H1 (cell line): ENCODE data around the gene LY6G5C. TPM values are rescaled to one million over a fixed set of nuclear protein-coding genes. Genes with fewer than 3 reads are reported as not detected.

Experiments
- CTCF ChIA-PET: fragments of 300-600 bp; sonication (Branson Sonifier 250); formaldehyde crosslinking; loops from one replicate; lab custom pipeline; 2021; ENCODE audit not compliant: partially characterized antibody; lab: Charles Lee
- POLR2A ChIA-PET: fragments of 300-600 bp; sonication (Branson Sonifier 250); formaldehyde crosslinking; loops from one replicate; lab custom pipeline; 2021; ENCODE audit warnings: inconsistent platforms; ENCODE audit not compliant: partially characterized antibody; lab: Charles Lee
- DNase-seq, 2 experiments: peaks; one replicate each; pipeline versions ENCODE4 v3.0.0 to v3.0.0-alpha.2; 2010 to 2022; ENCODE audit warnings: low spot score in 2 of 2, low read depth in 1 of 2, mixed read lengths in 1 of 2
- FAIRE-seq: peaks from 2 replicates; lab custom pipeline; 2011; peaks lifted over from hg19 to GRCh38; lab: Jason Lieb, UNC
- H2AFZ ChIP-seq: 2 replicates; pipeline ENCODE4 v1.8.1; 2012; ENCODE audit warnings: low read length, inconsistent platforms
- H2AK5ac ChIP-seq: 2 replicates; pipeline ENCODE4 v1.6.1; 2013; ENCODE audit warnings: low read depth, low read length
- H2BK120ac ChIP-seq: replicated peaks from 2 replicates; pipeline ENCODE3; 2013; ENCODE audit warnings: low read depth, low read length, inconsistent platforms
- H2BK12ac ChIP-seq: 2 replicates; pipeline ENCODE4 v1.6.1; 2013; ENCODE audit warnings: low read depth, low read length
- H2BK15ac ChIP-seq: 2 replicates; pipeline ENCODE4 v1.6.1; 2013; ENCODE audit warnings: low read length
- H2BK20ac ChIP-seq: 2 replicates; pipeline ENCODE4 v1.6.1; 2013; ENCODE audit warnings: low read length
- H2BK5ac ChIP-seq: 2 replicates; pipeline ENCODE4 v1.6.1; 2013; ENCODE audit warnings: low read depth, low read length
- H3K14ac ChIP-seq: 2 replicates; pipeline ENCODE4 v1.6.1; 2013; ENCODE audit warnings: inconsistent platforms; ENCODE audit not compliant: insufficient read length
- H3K18ac ChIP-seq: 2 replicates; pipeline ENCODE4 v1.6.1; 2013; ENCODE audit warnings: low read length; ENCODE audit errors: extremely low read depth
- H3K23ac ChIP-seq: 2 replicates; pipeline ENCODE4 v1.6.1; 2013; ENCODE audit warnings: inconsistent platforms; ENCODE audit not compliant: insufficient read length
- H3K23me2 ChIP-seq: 2 replicates; pipeline ENCODE4 v1.6.1; 2013; ENCODE audit warnings: low read depth, low read length
- H3K27ac ChIP-seq: 2 replicates; pipeline ENCODE4 v1.6.1; 2011; ENCODE audit warnings: low read depth, low read length, inconsistent platforms
- H3K27me3 ChIP-seq, 4 experiments: replicated peaks in 1 of 4; 1 replicate in 1 of 4; 2 replicates in 3 of 4; pipeline versions ENCODE4 v1.6.1 to v1.8.1; 2011 to 2013; ENCODE audit warnings: low read length in 3 of 4, mild to moderate bottlenecking in 3 of 4, inconsistent platforms in 2 of 4, mixed read lengths in 2 of 4, moderate library complexity in 1 of 4; ENCODE audit not compliant: control insufficient read depth in 3 of 4, insufficient read depth in 3 of 4; ENCODE audit errors: extremely low read depth in 1 of 4
- H3K36me3 ChIP-seq, 4 experiments: 2 replicates each; pipeline versions ENCODE4 v1.6.1 to v1.8.1; 2011 to 2013; ENCODE audit warnings: mild to moderate bottlenecking in 4 of 4, low read length in 3 of 4, moderate library complexity in 2 of 4, control low read depth in 1 of 4, inconsistent platforms in 1 of 4; ENCODE audit not compliant: insufficient read depth in 4 of 4, control insufficient read depth in 2 of 4
- H3K4ac ChIP-seq: replicated peaks from 2 replicates; pipeline ENCODE3; 2013; ENCODE audit warnings: low read length, low read depth, mixed read lengths, inconsistent platforms; ENCODE audit not compliant: insufficient read length
- H3K4me1 ChIP-seq, 4 experiments: replicated peaks in 1 of 4; 1 replicate in 1 of 4; 2 replicates in 3 of 4; pipeline versions ENCODE4 v1.6.1 to v1.8.1; 2011 to 2013; ENCODE audit warnings: low read length in 3 of 4, inconsistent platforms in 2 of 4, mixed read lengths in 1 of 4; ENCODE audit not compliant: insufficient read depth in 4 of 4, control insufficient read depth in 3 of 4
- H3K4me2 ChIP-seq, 2 experiments: 2 replicates each; pipeline versions ENCODE4 v1.6.1 to v1.8.1; 2011 to 2013; ENCODE audit warnings: low read depth in 2 of 2, low read length in 2 of 2, control low read depth in 1 of 2, inconsistent platforms in 1 of 2, mild to moderate bottlenecking in 1 of 2; ENCODE audit not compliant: insufficient read depth in 1 of 2
- H3K4me3 ChIP-seq, 4 experiments: fragments of 200-600, 300-600 bp in 1 of 4; sonication (generic), shearing (Covaris generic), sonication (Bioruptor Twin) in 1 of 4; 2 replicates each; pipeline versions ENCODE4 v1.5.1 to v1.8.1; 2011 to 2016; ENCODE audit warnings: low read length in 4 of 4, low read depth in 3 of 4, control low read depth in 2 of 4, inconsistent platforms in 2 of 4, mild to moderate bottlenecking in 2 of 4, mixed read lengths in 1 of 4, moderate library complexity in 1 of 4; ENCODE audit not compliant: insufficient read depth in 2 of 4; ENCODE audit errors: extremely low read depth in 1 of 4
- H3K56ac ChIP-seq: replicated peaks from 2 replicates; pipeline ENCODE3; 2013; ENCODE audit warnings: low read depth, mild to moderate bottlenecking, mixed read lengths, low read length, inconsistent platforms; ENCODE audit not compliant: insufficient read length
- H3K79me1 ChIP-seq: 2 replicates; pipeline ENCODE4 v1.6.1; 2013; ENCODE audit warnings: low read depth, low read length, control low read depth
- H3K79me2 ChIP-seq, 2 experiments: 2 replicates each; pipeline versions ENCODE4 v1.6.1 to v1.8.1; 2012 to 2013; ENCODE audit warnings: low read length in 2 of 2, mild to moderate bottlenecking in 2 of 2, inconsistent platforms in 1 of 2; ENCODE audit not compliant: insufficient read depth in 2 of 2, control insufficient read depth in 1 of 2
- H3K9ac ChIP-seq, 4 experiments: replicated peaks in 1 of 4; 1 replicate in 1 of 4; 2 replicates in 3 of 4; pipeline versions ENCODE4 v1.6.1 to v1.8.1; 2011 to 2013; ENCODE audit warnings: low read depth in 3 of 4, low read length in 3 of 4, control low read depth in 2 of 4, mild to moderate bottlenecking in 2 of 4, moderate library complexity in 2 of 4, inconsistent platforms in 1 of 4; ENCODE audit errors: extremely low read depth in 1 of 4
- H3K9me3 ChIP-seq, 2 experiments: 2 replicates each; pipeline versions ENCODE4 v1.6.1 to v1.8.1; 2012 to 2013; ENCODE audit warnings: mild to moderate bottlenecking in 2 of 2, moderate library complexity in 2 of 2, control low read depth in 1 of 2, inconsistent platforms in 1 of 2, low read depth in 1 of 2, low read length in 1 of 2, mixed read lengths in 1 of 2; ENCODE audit not compliant: insufficient read depth in 2 of 2
- H4K20me1 ChIP-seq, 2 experiments: replicated peaks in 1 of 2; 2 replicates each; pipeline versions ENCODE3 to v1.8.1; 2011 to 2013; ENCODE audit warnings: inconsistent platforms in 2 of 2, low read length in 2 of 2, mild to moderate bottlenecking in 1 of 2; ENCODE audit not compliant: insufficient read depth in 2 of 2, control insufficient read depth in 1 of 2
- H4K5ac ChIP-seq: 2 replicates; pipeline ENCODE4 v1.6.1; 2013; ENCODE audit warnings: low read length, low read depth, mixed read lengths, inconsistent platforms; ENCODE audit not compliant: insufficient read length
- H4K8ac ChIP-seq: 2 replicates; pipeline ENCODE4 v1.8.0; 2013; ENCODE audit warnings: mild to moderate bottlenecking, moderate library complexity, low read length, inconsistent platforms; ENCODE audit not compliant: insufficient read depth; ENCODE audit errors: extremely low read depth
- H4K91ac ChIP-seq: replicated peaks from 2 replicates; pipeline ENCODE3; 2013; ENCODE audit warnings: low read length, mixed read lengths, inconsistent platforms; ENCODE audit not compliant: insufficient read length
- BCL11A ChIP-seq, 2 experiments: IDR thresholded peaks; one replicate each; pipeline ENCODE4 v1.6.1; 2011; ENCODE audit warnings: low read depth in 2 of 2, low read length in 2 of 2, mild to moderate bottlenecking in 2 of 2
- GABPA ChIP-seq: IDR thresholded peaks from 2 replicates; pipeline ENCODE4 v1.6.1; 2011; ENCODE audit warnings: mild to moderate bottlenecking, low read length, moderate library complexity, borderline replicate concordance; ENCODE audit not compliant: insufficient read depth
- GTF2F1 ChIP-seq: IDR thresholded peaks from 2 replicates; pipeline ENCODE4 v1.6.1; 2012; ENCODE audit warnings: low read depth, low read length, improper control_type of control experiment, borderline replicate concordance
- JUND ChIP-seq: IDR thresholded peaks from 2 replicates; pipeline ENCODE4 v1.6.1; 2011; ENCODE audit warnings: mild to moderate bottlenecking, improper control_type of control experiment, low read length
- POLR2A ChIP-seq, 2 experiments: IDR thresholded peaks; 1 replicate in 1 of 2; 2 replicates in 1 of 2; pipeline ENCODE4 v1.6.1; 2011; ENCODE audit warnings: low read depth in 2 of 2, low read length in 2 of 2, mild to moderate bottlenecking in 2 of 2; ENCODE audit errors: control extremely low read depth in 1 of 2
- RBBP5 ChIP-seq: IDR thresholded peaks from 2 replicates; pipeline ENCODE4 v1.7.1; 2012; ENCODE audit warnings: low read depth, mild to moderate bottlenecking, inconsistent platforms, low read length, moderate library complexity, borderline replicate concordance
- SAP30 ChIP-seq: fragments of 300-600 bp; sonication (generic); IDR thresholded peaks from 2 replicates; pipeline ENCODE4 v1.7.1; 2012; ENCODE audit warnings: low read length, moderate library complexity, mild to moderate bottlenecking, inconsistent platforms; ENCODE audit not compliant: insufficient read depth, insufficient replicate concordance
- SIRT6 ChIP-seq: IDR thresholded peaks from one replicate; pipeline ENCODE4 v1.7.1; 2012; ENCODE audit warnings: low read length, inconsistent platforms
- SP2 ChIP-seq: IDR thresholded peaks from 2 replicates; pipeline ENCODE4 v1.6.1; 2012; ENCODE audit warnings: mild to moderate bottlenecking, low read length, inconsistent platforms
- WGBS, 2 experiments: shearing (Covaris generic) in 1 of 2; methylation state at CpG; one replicate each; pipeline versions ENCODE4 v1.1.6 to v1.1.7; 2013 to 2015; ENCODE audit warnings: low lambda C conversion rate in 2 of 2, mixed read lengths in 2 of 2, inconsistent platforms in 1 of 2, low coverage in 1 of 2, missing lambda C conversion rate in 1 of 2; ENCODE audit not compliant: insufficient replicate concordance in 2 of 2, insufficient coverage in 1 of 2, insufficient read length in 1 of 2; ENCODE audit errors: extremely low coverage in 1 of 2, missing lambda C conversion rate in 1 of 2; 5-methylcytosine and 5-hydroxymethylcytosine counted together
- polyA plus RNA-seq, 7 experiments: library from polyadenylated mRNA; depleted of rRNA in 3 of 7; stranded (reverse) in 5 of 7; unstranded in 2 of 7; fragments of >200 nt in 5 of 7; fragments of 200-250 nt in 2 of 7; gene quantifications; 1 replicate in 5 of 7; 2 replicates in 1 of 7; 4 replicates in 1 of 7; pipeline versions ENCODE4 v1.2.1 to v1.2.3, GENCODE V29; 2011 to 2013; ENCODE audit warnings: missing spikeins in 2 of 7, mixed read lengths in 2 of 7
- total RNA-seq: library from RNA; stranded (reverse); fragmentation: NEBNext Ultra II Directional; extraction: Animal tissue kit (Norgen Biotek cat#: 25700); gene quantifications from 2 replicates; pipeline ENCODE4 v1.2.1, GENCODE V29; 2021

LY6G5C gene
- total and polyA plus RNA-seq, 2 of the 8 experiments (the other 6 are each of a cell fraction or from before 2014, with no cell fraction given), result 1.1 to 1.8 TPM

- peak overlapping the region; percentile 56 to 91 (median 83) for H3K4me3 ChIP-seq
- 2% methylated on average over 29 of the region's 29 CpGs; no CpG with 5 or more reads in 1 of the 2 experiments for whole genome bisulfite sequencing, 2 experiments
- H2BK12ac ChIP-seq, result peak overlapping the region; percentile 92; the same call in 1 of the 2 replicates
- H3K23me2 ChIP-seq, result peaks cover 2% of the 10 kb centered on the region; the same call in 1 of the 2 replicates
- H3K79me2 ChIP-seq, result peaks cover 0 to 9% of the 10 kb centered on the region in 2 experiments; a peak in 2 of 4 replicates
- H3K56ac ChIP-seq, result peak overlapping the region; percentile 87
- peak overlapping the region; percentile 52 for H3K18ac ChIP-seq
- H2AK5ac ChIP-seq, result no peak overlapping the region
- no peak overlapping the region for H3K23ac ChIP-seq
- no peak overlapping the region for H3K14ac ChIP-seq
- peak overlapping the region; percentile 49; the same call in 1 of the 2 replicates for H3K27ac ChIP-seq
- peak; percentile 52 for FAIRE-seq
- H3K79me1 ChIP-seq, result peaks cover 11% of the 10 kb centered on the region; the same call in 1 of the 2 replicates
- no peak overlapping the region for H2BK120ac ChIP-seq
- peaks cover 10 to 40% (median 33%) of the 10 kb centered on the region in 4 experiments for H3K36me3 ChIP-seq
- ChIA-PET CTCF (interaction anchor here (0.5 to 8.9 kb wide), 31 partner anchors 9 to 231 kb away, joined by 3 to 89 read pairs (median 5); partner anchors contain the start of genes ABHD16A, C6orf47, LSM2 and LY6G5C), POLR2A (interaction anchor here (0.5 to 4.2 kb wide), 37 partner anchors 9 to 1243 kb away, joined by 3 to 57 read pairs (median 5); partner anchors contain the start of genes ABHD16A, ATP6V1G2, BAG6 and C6orf47)
- H4K5ac ChIP-seq, result peak overlapping the region; percentile 84
- no peaks in the 10 kb centered on the region for H3K9me3 ChIP-seq
- peak overlapping the region; percentile 12 for H4K91ac ChIP-seq
- peak overlapping the region; percentile 62 to 75 (median 71) for H3K9ac ChIP-seq
- H3K4me1 ChIP-seq, result peaks cover 8 to 19% (median 11%) of the 10 kb centered on the region in 4 experiments
- no peaks in the 10 kb centered on the region for H3K27me3 ChIP-seq
- DNase-seq, result peak; percentile 87 to 96
- H4K20me1 ChIP-seq, result peaks cover 4 to 5% of the 10 kb centered on the region in 2 experiments
- peak overlapping the region; percentile 40; the same call in 1 of the 2 replicates for H2BK15ac ChIP-seq
- no peak overlapping the region for H2BK20ac ChIP-seq
- no peak overlapping the region; the same call in none of the 2 replicates for H2BK5ac ChIP-seq
- H4K8ac ChIP-seq, result peak overlapping the region; percentile 86; the same call in 1 of the 2 replicates
- H3K4ac ChIP-seq, result no peak overlapping the region
- peak overlapping the region; percentile 31 to 90 for H3K4me2 ChIP-seq
- peak overlapping the region; percentile 92; the same call in 1 of the 2 replicates for H2AFZ ChIP-seq
- TF ChIP-seq GABPA, result no peak
- peak; percentile 84 for TF ChIP-seq SAP30
- 0 out of 2 replicates have a peak, but pooled peaks have one; percentile 5 for TF ChIP-seq RBBP5
- TF ChIP-seq JUND, result peak; percentile 77; the same call in 1 of the 2 replicates
- TF ChIP-seq POLR2A (IDR thresholded peaks at IDR 0.05; ENCODE audit: control extremely low read depth in 1 of 2, low read depth in 2 of 2, low read length in 2 of 2), result no peak
- TF ChIP-seq SIRT6, result no peak
- TF ChIP-seq SP2, result no peak
- no peak for TF ChIP-seq BCL11A (IDR thresholded peaks at IDR 0.05; ENCODE audit: low read depth in 2 of 2, low read length in 2 of 2)
- no peak for TF ChIP-seq GTF2F1
Observed at GRCh38 chr6:31729515-31729978, 48.7 kb upstream of the LY6G5C start.
